GM18520 (cell line): ENCODE measurements around the gene HPRT1.
"Not testable (repeated sequence)": the region's sequence is repeated elsewhere in the genome, so short reads cannot be mapped to it uniquely, and the experiment has no call there.

Source experiments
- ATAC-seq: cut with Tn5 transposase; IDR thresholded peaks from one replicate; pipeline ENCODE4 v1.9.1; 2021; ENCODE audit not compliant: unreplicated experiment

HPRT1 gene, protein sequence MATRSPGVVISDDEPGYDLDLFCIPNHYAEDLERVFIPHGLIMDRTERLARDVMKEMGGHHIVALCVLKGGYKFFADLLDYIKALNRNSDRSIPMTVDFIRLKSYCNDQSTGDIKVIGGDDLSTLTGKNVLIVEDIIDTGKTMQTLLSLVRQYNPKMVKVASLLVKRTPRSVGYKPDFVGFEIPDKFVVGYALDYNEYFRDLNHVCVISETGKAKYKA

DNA sequence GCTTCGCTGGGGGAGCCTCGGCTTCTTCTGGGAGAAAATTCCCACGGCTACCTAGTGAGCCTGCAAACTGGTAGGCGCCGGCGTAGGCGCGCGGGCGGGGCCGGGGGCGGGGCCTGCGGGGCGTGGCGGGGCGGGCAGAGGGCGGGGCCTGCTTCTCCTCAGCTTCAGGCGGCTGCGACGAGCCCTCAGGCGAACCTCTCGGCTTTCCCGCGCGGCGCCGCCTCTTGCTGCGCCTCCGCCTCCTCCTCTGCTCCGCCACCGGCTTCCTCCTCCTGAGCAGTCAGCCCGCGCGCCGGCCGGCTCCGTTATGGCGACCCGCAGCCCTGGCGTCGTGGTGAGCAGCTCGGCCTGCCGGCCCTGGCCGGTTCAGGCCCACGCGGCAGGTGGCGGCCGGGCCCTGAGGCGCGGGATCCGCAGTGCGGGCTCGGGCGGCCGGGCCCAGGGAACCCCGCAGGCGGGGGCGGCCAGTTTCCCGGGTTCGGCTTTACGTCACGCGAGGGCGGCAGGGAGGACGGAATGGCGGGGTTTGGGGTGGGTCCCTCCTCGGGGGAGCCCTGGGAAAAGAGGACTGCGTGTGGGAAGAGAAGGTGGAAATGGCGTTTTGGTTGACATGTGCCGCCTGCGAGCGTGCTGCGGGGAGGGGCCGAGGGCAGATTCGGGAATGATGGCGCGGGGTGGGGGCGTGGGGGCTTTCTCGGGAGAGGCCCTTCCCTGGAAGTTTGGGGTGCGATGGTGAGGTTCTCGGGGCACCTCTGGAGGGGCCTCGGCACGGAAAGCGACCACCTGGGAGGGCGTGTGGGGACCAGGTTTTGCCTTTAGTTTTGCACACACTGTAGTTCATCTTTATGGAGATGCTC, at the start of gene HPRT1:
Gene HPRT1, plus strand, starts transcription at position 161 of the 857 bp plus-strand sequence. Its CDS starts 147 bp downstream, at position 308.
- ATAC-seq: peak; percentile 88

DNA sequence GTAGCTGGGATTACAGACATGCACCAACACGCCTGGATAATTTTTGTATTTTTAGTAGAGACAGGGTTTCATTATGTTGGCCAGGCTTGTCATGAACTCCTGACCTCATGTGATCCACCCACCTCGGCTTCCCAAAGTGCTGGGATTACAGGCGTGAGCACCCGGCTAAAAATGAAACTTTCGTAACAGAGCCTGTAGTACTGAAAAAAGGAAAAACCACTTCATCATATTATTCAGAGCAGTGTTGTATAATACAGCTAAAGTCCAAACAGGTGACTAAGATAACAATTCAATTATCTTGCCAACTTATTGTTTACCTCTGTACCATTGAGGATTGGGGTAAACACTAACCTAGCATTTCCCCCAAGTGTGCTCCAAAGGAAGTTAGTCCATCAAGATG, 43.9 kb upstream of the HPRT1 start:
- ATAC-seq: no peak

DNA sequence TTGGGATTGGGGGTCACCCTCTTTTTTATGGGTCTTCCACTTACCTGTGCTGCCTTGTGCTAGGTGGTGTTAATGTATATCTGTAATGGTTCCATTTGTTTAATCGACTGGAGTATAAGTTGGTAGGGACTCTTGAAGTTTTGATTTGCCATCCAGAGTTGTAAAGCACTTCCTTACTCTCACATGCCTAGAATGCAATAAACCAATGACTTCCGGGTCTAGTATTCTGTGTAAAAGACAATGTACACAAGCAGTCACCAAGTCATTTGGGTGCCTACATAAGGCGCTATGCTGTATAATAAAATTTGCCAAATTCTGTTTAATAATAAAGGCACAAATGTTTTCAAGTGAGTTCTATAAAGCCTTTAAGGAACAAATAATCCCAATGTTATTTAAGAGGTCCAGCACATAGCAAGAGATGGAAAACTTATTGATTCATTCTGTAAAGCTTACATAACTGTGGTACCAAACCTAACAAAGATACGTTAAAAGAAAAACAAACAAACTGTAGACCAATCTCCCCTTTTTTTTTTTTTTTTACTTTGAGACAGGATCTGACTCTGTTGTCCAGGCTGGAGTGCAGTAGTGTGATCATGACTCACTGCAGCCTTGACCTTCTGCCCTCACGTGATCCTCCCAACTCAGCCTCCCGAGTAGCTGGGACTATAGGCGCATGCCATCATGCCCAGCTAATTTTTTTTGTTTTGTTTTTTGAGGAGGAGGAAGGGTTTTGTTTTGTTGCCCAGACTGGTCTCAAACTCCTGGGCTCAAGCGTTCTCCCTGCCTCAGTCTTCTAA, 41.5 kb upstream of the HPRT1 start:
- no peak for ATAC-seq

DNA sequence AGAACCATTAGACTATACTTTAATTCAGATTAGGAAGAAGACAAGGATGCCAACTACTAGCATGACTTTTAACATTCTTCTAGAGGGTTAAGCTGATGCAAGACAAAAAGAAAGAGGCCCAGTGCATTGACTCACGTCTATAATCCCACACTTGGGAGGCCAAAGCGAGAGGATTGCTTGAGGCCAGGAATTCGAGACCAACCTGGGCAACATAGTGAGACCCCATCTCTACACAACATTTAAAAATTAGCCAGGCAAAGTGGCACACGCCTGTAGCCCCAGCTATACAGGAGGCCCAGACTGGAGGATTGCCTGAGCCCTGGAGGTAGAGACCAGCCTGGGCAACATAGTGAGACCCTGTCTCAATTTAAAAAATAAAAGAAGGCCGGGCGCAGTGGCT, 40.2 kb upstream of the HPRT1 start:
- no peak for ATAC-seq

DNA sequence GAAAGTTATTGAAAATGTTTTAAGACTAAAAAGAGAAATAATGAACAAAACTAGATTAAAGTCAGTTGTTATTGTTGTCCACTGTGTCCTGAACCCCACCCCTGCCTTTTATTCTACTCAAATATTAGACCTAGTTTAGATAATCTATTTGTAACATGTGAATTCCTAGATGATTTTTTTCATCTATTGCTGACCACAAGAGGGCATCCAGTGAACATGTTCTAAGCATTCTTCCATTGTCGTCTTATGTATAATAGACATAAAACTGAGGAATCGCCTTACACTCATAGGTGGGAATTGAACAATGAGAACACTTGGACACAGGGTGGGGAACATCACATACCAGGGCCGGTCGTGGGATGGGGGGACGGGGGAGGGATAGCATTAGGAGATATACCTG, 36.4 kb upstream of the HPRT1 start:
- no peak for ATAC-seq

DNA sequence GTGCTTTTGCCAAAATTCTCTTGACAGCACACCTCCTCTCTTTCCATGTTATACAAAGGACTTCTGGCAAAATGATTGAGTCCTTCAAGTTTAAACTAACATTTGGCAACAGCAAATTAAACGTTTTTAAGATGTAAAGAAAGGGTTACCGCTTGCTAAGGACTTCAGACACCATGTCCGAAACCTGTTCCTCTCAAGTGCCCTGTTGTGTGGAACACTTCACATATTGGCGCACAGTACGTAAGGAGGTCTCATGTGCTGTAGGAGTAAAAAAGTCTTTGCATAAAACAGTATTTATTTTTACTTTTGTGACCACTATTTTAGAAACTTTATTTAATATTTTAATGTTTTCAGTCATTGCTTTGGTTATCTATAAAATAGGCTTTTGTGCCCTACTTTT, 33.7 kb upstream of the HPRT1 start:
- ATAC-seq: no peak

DNA sequence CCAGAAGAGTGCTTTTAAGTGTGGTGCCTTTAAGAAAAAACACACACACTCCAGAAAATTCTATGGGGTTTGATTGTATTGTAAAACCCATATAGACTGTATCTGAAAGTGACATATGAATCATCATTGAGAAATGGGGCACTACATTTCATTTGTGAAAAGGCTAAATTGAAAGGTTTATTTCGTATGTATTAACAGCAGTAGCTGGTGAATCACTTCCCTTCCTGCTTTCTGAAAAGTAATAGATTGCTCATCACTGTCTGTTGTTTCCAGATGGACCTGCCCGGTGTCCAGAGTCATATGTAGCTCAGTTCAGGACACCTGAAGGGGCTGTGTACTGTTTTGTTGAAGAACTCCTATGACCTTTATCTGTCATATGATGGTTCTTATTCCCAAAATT, 28.1 kb upstream of the HPRT1 start:
- no peak for ATAC-seq

DNA sequence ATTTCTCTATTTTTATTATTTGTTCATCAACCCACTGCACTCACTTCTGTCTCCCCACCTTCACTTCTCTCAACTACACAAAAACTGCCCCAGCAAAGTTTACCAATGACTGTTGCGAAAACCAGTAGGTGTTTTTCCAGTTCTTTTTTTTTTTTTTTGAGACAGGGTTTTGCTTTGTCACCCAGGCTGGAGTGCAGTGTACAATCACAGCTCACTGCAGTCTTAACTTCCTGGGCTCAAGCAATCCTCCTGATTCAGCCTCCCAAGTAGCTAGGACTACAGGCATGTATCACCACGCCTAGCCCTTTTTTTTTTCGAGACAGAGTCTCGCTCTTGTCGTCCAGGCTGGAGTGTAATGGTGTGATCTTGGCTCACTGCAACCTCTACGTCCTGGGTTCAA, 24.1 kb upstream of the HPRT1 start:
- no peak for ATAC-seq

DNA sequence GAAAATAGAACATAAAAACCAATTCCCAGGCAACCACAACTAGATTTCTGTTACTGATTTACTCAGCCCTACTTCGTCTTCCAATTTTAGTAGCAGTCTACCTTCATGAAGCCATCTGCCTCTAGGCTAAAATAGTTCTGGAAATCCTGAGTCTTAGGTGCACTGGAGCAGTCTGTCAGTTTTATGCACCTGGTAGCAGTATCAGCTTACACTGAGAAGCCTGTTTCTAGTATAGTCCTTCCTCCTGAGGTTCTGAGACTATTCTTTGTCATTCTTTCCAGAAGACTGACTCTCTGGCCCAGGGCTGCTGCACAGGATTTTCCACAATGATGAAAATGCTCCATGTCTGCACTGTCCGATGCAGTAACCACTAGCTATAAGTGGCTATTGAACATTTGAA, 16.9 kb upstream of the HPRT1 start:
- ATAC-seq: no peak

DNA sequence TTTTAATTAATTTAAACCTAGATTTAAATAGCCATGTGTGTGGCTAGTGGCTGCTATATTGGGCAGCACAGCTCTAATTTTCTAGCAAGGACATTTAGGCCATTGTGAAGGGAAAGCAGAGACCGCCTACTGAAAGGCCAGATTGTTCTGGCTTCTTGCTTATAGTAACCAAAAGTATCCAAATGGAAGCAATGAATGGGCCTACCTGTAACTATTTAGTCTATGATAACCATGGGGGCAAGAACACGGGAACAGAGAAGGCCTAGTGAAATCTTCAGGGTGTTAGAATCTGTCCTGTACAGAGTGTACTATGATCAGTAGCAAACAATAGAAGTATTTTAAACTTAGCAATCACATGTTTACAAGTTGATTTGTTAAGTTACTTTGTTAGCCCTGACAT, 16.5 kb upstream of the HPRT1 start:
- ATAC-seq: no peak

DNA sequence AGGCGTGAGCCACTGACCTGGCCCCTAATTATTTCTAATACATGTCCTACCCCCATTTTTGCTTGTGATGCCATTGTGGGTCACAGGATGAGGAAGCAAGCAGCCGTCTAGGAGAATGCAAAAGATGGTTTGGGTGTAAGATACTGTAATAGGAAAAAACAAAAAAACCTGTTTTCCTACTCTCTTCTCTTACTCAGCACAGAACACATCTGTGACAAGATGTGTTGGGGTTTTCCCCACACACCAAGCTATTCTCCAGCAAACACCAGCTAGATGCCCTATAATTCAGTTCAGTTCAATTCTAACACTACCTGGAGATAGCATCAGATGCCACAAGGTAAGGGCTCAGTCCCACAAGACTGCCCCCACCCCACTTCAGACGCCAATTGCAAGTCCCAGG, 15.3 kb upstream of the HPRT1 start:
- ATAC-seq: no peak

DNA sequence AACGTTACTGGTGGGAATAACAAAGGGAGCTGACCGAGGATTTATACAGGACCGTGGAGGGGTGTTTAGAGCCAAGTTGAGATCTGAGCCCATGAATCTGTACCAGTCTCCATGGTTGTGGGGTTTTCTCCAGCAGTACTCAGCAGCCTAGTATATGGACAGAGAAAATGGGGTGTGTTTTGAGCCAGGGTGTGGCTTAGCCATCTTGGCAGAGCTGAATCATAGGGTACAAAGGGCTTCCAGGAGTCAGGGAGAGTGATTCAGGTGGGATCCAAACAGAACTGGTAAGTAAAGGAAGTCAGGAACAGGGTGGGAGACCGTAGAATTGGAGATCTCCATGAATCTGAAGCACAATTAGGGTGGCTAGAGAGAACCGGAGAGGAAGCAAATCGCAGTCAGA, 7.4 kb upstream of the HPRT1 start:
- ATAC-seq: no peak

DNA sequence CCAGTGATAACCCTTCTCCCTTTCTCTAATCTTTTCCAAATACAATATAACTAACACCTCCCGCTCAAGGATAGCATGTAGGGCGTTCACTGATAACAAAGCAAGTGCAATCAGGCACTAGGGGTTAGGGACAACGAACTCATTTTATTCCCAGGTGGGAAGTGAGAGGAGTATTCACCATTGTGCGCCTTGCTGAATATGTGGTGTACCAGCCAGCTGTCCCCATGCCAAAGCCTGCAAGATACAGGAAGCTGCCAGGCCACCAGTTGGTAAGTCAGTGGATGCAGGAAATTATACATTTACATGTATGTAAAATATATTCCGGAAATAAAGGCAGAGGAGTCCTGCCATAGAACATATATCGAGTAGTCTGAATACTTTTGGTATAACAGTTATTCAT, 6.3 kb upstream of the HPRT1 start:
- ATAC-seq: no peak

DNA sequence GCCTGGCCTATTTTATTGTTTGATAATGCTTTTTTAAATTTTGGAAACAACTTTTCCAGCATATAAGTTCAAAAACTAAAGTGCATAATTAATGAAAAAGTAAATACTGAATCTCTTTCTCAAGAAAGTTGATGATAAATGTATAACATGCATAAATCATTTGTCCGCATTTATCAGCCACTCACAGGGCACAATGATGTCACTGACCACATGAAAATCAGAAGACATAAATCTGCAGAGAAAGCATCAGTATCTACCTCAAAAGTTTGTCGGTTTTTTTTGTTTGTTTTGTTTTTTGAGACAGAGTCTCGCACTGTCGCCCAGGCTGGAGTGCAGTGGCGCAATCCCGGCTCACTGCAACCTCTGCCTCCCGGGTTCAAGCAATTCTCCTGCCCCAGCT, 5.5 kb upstream of the HPRT1 start:
- ATAC-seq: no peak

DNA sequence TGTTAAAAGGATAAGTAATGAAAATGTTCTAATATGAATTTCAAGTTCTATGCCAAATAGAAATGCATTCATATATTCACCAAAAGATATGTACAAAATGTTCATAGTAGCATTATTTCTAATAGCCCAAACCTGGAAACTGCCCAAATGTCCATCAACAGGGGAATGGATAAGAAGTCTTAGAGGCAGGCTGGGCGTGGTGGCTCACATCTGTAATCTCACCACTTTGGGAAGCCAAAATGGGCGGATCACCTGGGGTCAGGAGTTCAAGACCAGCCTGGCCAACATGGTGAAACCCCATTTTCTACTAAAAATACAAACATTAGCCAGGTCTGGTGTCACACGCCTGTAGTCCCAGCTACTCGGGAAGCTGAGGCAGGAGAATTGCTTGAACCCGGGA, 2.3 kb upstream of the HPRT1 start:
- ATAC-seq: no peak

DNA sequence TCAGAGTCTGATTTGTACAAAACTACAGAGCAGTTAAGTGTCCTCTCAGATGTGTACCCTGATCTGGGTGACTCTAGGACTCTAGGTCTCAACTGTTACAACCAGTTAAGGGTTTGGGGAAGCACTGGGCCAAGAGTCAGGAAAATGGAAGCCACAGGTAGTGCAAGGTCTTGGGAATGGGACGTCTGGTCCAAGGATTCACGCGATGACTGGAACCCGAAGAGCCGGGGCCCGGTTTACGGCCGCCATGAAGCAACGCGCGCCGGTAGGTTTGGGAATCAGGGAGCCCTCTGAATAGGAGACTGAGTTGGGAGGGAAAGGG, 321 bp upstream of the HPRT1 start:
- no peak for ATAC-seq

DNA sequence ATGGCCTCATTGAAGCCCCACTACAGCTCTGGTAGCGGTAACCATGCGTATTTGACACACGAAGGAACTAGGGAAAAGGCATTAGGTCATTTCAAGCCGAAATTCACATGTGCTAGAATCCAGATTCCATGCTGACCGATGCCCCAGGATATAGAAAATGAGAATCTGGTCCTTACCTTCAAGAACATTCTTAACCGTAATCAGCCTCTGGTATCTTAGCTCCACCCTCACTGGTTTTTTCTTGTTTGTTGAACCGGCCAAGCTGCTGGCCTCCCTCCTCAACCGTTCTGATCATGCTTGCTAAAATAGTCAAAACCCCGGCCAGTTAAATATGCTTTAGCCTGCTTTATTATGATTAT, 876 bp downstream of the HPRT1 start:
- ATAC-seq: no peak

DNA sequence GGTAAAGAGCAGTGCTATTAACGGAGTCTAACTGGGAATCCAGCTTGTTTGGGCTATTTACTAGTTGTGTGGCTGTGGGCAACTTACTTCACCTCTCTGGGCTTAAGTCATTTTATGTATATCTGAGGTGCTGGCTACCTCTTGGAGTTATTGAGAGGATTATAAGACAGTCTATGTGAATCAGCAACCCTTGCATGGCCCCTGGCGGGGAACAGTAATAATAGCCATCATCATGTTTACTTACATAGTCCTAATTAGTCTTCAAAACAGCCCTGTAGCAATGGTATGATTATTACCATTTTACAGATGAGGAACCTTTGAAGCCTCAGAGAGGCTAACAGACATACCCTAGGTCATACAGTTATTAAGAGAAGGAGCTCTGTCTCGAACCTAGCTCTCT, 1.5 kb downstream of the HPRT1 start:
- ATAC-seq: no peak

DNA sequence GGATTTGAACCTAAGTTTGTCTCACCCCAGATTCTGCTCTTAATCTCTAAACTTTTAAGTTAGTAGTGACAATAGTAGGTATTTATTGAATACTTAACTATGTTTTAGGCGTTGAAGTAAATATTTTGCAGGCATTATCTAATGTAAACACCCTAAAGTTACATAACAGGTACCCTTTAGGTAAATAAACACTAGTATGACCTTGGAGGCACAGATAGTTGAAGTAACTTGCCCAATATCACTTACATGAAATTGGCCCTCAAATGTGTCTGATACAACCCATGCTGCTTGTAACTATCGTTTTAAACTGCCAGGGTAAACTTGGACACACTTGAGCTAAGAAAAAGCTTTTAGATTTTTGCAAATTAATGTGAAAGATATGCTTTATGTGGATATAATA, 3.0 kb downstream of the HPRT1 start:
- no peak for ATAC-seq

DNA sequence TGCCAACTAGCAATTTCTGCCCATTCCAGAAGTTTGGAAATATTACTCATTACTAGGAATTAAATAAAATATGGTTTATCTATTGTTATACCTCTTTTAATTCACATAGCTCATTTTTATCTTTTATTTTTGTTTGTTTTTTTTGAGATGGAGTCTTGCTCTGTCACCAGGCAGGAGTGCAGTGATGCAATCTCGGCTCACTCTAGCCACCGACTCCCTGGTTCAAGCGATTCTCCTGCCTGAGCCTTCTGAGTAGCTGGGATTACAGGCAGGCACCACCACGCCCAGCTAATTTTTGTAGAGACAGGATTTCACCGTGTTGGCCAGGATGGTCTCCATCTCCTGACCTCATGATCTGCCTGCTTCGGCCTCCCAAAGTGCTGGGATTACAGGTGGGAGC, 4.5 kb downstream of the HPRT1 start:
- not testable (repeated sequence) for ATAC-seq

DNA sequence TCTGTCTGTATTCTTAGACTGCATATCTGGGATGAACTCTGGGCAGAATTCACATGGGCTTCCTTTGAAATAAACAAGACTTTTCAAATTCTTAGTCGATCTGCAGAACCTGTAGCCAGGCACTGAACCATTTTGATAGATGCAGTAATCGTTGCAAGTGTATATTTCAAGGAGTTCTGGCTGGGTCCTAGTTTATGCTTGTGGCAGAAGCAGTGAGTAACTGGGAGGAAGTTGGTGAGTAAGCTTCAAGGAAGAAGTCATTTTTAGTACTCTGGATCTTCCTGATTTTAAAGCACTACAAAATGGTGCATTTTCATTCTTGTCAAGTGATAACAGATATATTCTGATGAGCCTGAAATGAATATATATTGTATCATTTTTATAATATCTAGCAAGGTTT, 9.5 kb downstream of the HPRT1 start:
- no peak for ATAC-seq

DNA sequence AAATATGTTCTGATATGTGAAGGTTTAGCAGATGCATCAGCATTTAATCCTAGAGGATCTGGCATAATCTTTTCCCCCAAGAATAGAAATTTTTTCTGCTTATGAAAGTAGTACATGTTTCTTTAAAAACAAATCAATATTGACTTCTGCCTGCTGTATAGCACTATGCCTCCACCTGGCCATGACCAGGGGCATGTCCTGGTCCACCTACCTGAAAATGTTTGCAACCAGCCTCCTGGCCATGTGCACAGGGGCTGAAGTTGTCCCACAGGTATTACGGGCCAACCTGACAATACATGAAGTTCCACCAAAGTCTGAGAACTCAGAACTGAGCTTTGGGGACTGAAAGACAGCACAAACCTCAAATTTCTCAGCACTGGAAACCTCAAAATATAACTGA, 10.0 kb downstream of the HPRT1 start:
- no peak for ATAC-seq
